HG03565 (cell line): ENCODE results near the gene L3MBTL4.
A peak's percentile ranks its signal among the peaks of the same experiment; 100 is the strongest.
"Not testable (repeated sequence)": the region's sequence is repeated elsewhere in the genome, so short reads cannot be mapped to it uniquely, and the experiment has no call there.

ENCODE experiments used
- ATAC-seq: cut with Tn5 transposase; IDR thresholded peaks from one replicate; pipeline ENCODE4 v1.9.1; 2021; ENCODE audit warnings: mild to moderate bottlenecking, moderate library complexity; ENCODE audit not compliant: unreplicated experiment

The L3MBTL4 gene

DNA sequence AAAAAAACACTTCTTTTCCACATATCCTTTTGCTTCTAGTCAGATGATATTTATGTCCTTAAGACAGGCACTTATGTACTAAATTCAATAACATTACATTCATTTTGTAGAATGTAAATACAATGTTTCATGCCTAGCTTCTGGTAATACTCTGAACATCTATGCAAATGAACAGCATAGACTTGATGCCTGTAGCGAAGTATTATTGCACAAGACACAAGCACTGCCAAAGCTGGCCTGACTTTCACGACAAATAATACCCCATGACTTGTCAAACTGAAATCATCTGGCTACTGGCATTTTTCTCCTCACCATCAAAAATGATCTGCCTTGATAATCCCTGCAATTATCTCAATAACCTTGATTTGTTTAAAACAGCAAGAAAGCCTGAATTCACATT lies 101.3 kb downstream of the L3MBTL4 start:
- no peak for ATAC-seq

- ATAC-seq = no peak
Observed at GRCh38 chr18:6311456-6312215, 103.1 kb downstream of the L3MBTL4 start.

- no peak for ATAC-seq
Observed at GRCh38 chr18:6310714-6311113, 104.0 kb downstream of the L3MBTL4 start.

DNA sequence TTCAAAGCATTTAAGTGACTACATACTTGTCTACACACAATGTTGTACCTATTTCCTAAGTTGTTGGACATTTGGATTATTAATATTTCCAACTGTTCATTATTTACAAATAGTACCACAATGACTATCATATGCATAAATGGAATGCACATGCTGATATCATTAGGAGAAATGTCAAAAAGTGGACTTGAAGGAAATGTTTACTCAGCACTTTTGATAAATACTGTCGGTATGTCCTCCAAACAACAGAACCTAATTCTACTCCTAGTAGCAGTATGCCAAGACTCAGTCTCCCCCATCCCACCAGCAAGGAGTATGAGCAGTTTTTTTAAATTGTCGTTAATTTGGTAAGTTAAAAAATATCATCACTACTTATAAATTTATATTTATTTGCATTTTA lies 116.8 kb downstream of the L3MBTL4 start:
- no peak for ATAC-seq

DNA sequence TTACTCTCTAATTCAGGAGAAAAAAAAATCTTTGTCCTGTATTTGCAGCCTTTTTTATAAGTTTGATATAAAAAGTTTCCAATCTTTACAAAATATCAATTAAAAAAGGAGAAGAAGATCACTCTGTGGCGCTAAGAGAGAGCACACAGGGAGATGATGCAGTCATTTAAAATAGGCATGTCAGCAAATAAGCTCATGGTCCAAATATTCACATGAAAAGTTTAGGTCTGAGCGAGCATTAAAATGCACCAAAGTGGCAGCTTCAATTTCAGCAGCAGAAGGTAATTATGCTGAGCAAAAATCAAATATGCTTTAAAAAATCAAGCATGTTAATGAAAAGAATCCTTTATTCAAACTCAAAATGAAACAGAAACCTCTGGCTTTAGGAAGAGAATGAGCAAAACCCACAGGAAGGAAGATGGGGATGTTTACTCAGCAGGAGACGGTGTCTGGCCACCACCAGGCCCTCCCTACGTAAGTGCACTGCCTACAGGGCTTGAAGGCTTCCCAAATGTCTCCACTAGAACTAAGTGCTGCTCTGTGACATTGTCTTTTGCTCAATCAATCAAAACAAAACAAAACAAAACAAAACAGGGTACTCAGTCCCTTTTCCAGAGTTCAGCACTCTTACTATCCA lies 120.4 kb downstream of the L3MBTL4 start:
- no peak for ATAC-seq

- no peak for ATAC-seq
Observed at GRCh38 chr18:6289843-6290242, 124.9 kb downstream of the L3MBTL4 start.

DNA sequence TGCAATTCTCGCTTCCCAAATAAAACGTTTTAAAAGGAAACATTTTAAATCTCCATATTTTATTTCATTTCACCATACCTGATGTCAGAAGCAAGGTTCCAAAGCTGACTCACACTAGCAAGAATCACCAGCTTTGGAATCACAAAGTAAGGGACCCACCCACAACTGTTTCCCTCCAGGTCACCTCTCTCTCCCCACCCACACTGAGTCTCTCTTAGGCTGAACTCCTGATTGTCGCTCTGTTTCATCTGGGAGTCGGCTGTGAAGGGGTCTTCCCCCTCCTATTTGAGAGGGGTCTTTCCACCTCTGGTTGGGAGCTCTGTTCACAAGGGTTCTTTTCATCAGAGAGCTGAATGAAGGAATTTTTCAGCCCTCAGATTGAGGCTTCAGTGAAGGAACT lies 128.1 kb downstream of the L3MBTL4 start:
- ATAC-seq = no peak

DNA sequence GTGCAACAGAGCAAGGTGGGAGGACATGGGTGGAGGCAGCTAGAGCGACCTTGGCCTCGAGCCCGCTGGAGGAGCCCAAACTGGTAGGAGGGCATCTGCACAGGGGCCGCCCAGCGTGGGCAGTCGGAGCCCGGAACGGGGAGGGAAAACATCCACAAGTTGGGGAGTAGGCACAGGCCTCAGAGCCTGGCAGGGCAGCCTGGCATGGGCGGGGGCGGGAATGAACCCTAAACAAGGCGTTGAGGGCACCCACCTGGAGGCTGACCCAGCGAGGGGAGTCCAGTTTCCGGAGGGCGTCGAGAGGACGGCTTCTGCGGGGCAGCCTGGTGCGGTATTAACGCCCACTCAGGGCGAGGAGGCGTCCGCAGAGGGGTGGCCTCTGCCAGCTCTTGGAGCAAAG lies 129.9 kb downstream of the L3MBTL4 start:
- ATAC-seq = no peak

- no peak for ATAC-seq
Observed at GRCh38 chr18:6284300-6284699, 130.4 kb downstream of the L3MBTL4 start.

- no peak for ATAC-seq
Observed at GRCh38 chr18:6281874-6282273, 132.8 kb downstream of the L3MBTL4 start.

GRCh38 chr18:6280211-6280743 lies 134.4 kb downstream of the L3MBTL4 start:
- ATAC-seq = no peak

DNA sequence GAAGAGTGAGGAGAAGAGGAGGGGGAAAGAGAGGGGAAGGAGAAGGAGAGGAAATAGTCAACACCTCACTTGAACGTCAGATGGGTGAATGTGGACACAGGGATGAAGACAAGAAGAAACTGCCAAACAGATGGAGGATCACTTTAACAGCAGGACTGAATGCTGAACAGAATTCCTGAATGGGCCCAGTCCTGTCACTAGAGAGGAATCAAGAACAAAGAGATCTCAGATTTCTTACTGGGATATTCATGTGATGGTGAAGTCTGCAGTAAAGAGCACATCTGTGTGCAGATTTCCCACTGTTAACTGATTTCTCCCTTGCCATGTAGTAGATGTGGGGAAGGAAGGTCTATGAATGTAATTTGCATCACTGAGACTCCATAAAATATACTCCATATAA lies 135.4 kb downstream of the L3MBTL4 start:
- no peak for ATAC-seq

GRCh38 chr18:6273423-6273822 lies 141.3 kb downstream of the L3MBTL4 start:
- ATAC-seq = no peak

DNA sequence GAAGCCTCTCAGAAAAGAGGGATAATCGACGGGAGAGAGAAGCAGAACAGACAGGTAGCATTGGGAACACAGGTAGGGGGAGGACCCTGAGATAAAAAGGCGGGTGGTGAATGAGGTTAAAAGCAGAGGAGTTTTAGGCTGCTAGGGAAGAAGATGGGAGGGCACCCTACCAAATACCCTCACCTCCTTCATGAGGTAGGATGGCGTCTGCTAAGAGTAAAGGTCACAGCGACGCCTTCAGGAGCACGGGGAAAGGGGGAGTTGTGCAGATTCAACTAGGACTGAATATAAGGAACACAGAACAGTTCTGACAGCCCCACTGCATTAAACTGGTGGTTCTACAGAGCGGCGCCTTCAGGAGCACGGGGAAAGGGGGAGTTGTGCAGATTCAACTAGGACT lies 142.6 kb downstream of the L3MBTL4 start:
- ATAC-seq = not testable (repeated sequence)

DNA sequence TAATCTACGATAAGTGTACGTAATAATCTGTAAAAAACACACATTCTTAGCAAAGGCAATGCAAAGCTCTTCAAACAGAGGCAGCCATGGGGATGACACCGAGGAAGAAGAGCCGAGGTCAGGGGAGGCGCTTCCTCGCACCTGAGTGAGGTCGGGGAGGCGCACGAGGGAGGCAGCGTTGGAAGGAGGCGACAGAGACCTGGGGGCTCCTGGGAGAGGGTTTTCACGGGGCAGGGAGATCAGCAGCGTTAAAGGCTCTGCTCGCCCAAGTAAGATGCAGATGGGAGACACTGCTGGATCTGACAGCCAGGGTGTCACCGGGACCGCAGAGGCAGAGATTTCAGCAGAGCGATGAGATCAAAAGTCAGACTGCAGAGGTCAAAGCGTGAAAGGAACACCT lies 143.1 kb downstream of the L3MBTL4 start:
- no peak for ATAC-seq

DNA sequence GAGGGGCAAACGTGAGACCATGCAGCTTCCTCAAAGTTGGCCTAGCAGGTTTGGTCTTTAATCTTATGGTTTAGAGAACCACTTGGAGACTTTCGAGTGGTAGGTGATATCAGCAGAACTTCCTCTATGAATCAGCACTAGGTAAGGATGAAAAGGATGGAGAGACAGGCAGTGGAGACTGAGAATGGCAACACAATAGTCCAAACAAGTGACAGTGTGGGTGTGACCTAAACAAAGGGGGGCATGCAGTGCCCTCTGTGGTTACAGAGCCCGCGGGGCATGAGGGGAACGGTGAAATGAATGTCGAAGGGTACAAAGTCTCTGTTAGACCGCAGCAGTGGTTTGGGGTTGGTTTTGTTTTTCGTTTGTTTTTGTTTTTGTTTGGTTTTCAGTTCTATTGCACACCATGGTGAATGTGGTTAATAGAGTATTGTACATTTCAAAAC lies 143.9 kb downstream of the L3MBTL4 start:
- peak; percentile 83 for ATAC-seq

- ATAC-seq = no peak
Observed at GRCh38 chr18:6269660-6270332, 144.9 kb downstream of the L3MBTL4 start.

DNA sequence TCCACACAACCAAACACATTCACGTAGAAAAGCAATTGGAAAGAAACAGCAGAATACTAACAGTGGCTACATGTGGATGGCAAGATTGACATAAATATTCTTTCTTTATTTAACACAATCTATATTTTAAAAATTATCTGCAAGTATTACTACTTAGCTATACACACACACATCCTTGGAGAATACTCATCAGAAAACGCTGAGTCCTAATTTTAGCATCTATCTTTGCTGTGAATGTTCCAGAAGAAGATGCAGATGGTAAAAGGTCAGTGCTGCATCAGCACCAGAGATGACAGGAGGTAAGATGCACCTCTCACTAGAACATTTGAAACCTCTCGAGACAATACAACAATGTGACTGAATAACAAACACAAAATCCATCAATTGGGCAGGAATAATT lies 148.5 kb downstream of the L3MBTL4 start:
- ATAC-seq = no peak

DNA sequence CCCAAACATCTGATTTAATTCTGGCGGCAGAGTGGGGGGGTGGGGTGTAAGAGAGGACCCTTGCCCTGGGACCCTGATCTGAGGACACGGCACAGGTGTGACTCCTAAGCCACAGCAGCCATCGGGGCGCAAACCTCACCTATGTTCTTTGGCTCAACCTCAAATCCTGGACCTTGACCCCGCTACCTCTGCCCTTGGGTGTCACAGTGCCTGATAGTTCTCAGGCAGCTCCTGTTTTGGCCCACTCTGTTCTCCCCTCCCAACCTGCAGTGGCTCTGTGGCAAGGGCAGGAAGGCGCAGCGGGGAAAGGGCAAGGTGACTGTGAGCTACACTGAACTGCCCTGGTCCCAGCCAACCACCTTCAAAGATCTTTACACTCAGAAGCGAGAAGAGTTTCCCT lies 152.8 kb downstream of the L3MBTL4 start:
- no peak for ATAC-seq

DNA sequence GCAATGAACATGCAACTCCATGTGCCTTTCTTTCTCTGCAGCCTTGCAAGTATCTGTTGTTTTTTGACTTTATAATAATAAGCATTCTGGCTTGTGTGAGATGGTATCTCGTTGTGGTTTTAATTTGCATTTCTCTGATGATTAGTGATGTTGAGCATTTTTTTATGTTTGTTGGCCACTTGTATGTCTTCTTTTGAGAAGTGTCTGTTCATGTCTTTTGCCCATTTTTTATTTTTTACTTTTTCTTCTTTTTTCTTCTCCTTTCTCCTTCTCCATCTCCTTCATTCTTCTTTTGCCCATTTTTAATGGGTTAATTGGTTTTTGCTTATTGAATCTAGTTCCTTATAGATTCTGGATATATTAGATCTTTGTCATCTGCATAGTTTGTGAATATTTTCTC lies 155.4 kb downstream of the L3MBTL4 start:
- ATAC-seq = not testable (repeated sequence)

- no peak for ATAC-seq
Observed at GRCh38 chr18:6257950-6258349, 156.8 kb downstream of the L3MBTL4 start.

- no peak for ATAC-seq
Observed at GRCh38 chr18:6256521-6256920, 158.2 kb downstream of the L3MBTL4 start.
